ENCODE measurements around the gene FSTL3.
"Not testable (repeated sequence)": the region's sequence is repeated elsewhere in the genome, so short reads cannot be mapped to it uniquely, and the experiment has no call there.

The FSTL3 gene

DNA sequence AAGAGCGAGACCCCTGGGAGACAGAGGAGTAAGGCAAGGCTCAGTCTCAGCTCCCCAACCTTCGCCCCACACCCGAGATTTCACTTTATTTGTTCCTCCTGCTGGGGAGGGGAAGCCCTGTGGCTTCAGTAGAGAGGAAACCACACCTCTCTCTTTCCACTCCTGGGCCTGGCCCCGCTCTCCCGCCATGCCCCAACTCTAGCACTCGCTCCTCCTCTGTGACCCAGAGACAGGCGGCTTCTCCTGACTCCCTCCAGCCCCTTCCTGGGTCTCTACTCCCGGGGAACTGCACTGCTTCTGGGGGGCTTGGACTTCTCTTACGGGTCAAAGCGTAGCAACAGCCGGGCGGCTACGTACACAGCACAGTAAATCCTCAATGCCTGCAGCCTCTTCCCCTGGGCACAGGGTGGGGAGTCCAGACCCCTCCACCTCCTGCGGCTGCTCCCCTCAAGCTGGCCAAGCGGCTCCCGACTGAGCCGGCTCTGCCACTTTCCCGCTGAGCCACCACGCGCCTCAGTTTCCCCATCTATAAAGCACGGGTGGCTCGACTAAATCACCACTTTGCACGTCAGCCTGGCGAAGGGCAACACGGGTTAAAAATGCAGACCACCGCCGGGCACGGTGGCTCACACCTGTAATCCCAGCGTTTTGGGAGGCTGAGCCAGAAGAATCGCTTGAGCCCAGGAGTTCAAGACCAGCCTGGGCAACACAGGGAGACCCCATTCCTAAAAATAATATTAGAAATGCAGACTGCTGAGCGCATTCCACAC, 14.6 kb upstream of the FSTL3 start:
- DNase-seq = peak; percentile 40

DNA sequence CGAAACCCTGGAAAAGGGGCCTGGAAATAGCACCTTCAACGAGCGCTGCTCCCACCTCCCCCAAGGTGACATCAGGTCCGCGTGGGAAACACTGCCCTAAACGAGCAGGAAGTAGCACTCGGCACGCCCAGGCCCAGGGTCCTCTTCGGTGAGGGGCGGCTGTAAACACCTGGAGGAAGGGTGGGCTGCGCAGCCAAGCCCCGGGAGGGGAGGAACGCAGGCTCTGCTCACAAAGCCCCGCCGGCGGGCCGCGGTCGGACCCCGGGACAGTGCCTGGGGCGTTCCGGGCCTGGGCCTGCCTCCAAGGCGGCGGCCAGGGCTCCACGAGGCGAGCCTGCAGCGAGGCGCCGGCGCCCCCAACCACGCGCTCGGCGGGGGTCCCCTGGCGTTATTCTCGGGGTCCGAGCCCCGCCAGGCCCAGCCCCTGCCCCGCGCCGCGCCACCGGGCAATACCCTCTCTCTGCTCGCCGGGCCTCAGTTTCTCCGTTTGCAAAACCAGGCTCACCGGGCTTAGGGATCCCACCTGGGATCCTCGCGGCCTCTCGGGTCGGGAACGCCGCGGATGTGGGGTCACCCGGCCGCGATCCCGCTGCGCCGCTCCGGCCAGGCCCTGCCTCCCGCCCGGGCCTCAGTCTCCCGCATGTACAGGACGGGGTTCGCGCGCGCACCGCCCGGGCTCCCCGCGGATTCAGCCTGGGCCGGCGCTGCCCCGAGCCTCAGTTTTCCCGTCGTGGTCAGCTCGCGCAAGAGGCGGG, 13.8 kb upstream of the FSTL3 start:
- DNase-seq = no peak

DNA sequence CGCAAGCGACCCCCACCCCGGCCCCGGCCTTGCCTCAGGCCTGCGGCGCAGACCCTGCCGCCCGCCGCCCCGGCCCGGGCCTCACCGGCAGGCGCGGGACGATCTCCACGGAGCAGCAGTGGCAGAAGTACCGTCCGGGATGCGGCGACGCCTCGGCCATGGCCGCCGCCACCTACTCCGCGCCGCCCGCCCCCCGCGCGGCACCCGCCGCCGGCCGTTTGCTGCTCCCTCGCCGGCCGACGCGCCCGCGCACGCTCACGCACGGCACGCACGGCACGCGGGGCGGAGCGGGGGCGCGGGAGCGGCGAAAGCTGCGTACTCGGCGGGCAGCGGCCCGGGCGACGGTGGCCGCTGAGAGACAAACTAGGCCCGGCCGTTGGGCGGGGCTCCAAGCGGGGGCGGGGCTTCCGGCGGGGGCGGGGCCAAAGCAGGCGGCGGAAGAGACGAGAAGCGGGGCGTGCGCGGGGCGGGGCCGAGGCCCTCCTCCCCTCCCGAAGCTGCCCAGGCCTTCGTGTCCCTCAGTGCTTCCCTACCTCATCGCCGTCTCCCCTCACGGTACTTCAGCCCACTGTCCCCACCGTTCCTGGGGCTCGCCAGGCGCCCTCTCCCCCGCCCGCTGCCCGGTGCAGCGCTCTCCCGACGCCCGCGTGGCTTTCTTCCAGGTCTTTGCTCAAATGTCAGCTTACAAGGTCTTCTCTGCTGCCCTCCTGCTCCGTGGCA, 13.1 kb upstream of the FSTL3 start, which contains the start of gene RNF126:
RNF126 (minus strand) TSS at position 253 of the 720 bp plus-strand sequence; CDS start at position 160, 93 bp downstream.
- peak; percentile 84 for DNase-seq

DNA sequence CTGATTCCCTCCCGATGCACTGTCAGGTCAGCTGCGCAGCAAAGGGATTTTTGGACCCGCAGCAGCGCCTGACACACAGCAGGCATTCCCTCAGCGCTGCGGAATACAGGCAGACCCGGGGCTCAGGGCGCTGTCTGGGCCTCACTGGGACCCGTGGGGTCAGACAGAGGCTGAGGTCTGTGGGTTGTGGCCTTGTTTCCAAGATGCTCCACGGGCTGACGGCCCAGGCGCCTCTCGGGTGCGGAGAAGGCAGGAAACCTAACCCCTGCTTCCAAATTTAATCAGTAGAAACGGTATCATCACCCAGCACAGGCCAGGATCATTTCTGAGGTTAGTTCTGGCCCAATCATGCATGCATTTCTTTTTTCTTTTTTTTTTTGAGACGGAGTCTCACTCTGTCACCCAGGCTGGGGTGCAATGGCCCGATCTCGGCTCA, 12.5 kb upstream of the FSTL3 start:
- peak; percentile 46 for DNase-seq

DNA sequence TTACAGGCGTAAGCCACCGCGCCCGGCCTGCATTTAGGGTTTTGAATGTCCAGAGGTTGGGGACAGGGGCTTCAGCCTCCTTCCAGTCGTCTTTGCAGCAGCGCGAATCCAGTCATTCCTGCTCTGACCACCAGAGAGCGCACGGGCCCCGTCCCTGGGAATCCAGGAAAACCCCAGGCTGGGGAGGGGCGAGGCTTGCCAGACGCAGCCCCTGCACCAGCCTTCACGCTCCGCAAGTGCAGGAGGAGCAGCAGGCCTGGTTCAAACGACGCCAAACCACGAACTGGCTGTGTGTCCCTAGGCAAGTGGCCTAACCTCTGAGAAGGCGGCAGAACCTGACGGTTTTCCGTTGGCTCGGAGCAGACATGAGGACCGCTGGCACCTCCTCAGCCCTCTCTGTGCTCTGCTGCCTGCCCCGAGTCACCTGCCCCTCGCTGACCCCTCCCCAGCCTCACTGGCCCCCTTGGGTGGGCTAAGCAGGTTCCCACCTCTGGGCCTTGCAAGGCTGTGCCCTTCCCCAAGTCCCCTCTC, 11.2 kb upstream of the FSTL3 start:
- DNase-seq = peak; percentile 49

DNA sequence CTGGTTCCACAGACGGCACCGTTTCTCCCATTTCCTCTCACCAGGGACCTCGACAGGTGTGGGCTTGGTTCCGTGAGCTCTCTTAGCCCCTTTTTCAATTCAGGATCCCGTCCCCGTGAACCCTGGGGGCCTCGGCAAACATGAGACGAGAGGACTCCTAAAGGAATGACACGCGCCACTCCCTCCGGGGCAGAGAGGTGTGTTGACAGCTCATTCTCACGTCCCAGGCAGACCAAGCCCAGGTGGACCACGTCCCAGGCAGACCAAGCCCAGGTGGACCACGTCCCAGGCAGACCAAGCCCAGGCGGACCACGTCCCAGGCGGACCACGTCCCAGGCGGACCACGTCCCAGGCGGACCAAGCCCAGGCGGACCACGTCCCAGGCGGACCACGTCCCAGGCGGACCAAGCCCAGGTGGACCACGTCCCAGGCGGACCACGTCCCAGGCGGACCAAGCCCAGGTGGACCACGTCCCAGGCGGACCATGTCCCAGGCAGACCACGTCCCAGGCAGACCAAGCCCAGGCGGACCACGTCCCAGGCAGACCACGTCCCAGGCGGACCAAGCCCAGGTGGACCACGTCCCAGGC, 9.1 kb upstream of the FSTL3 start:
- not testable (repeated sequence) for DNase-seq

DNA sequence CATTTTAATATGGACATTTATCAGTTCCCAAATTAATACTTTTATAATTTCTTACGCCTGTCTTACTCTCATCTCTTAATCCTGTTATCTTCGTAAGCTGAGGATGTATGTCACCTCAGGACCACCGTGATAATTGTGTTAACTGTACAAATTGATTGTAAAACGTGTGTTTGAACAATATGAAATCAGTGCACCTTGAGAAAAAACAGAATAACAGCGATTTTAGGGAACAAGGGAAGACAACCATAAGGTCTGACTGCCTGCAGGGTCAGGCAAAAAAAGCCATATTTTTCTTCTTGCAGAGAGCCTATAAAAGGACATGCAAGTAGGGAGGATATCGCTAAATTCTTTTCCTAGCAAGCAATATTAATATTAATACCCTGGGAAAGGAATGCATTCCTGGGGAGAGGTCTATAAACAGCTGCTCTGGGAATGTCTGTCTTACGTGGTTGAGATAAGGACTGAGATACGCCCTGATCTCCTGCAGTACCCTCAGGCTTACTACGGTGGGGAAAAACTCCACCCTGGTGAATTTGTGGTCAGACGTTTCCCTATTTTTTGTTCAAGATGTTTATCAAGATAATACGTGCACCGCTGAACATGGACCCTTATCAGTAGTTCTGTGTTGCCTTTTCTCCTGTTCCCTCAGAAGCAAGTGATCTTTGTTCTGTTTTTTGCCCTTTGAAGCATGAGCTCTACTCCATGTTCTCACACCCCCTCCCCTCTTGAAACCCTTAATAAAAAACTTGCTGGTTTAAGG, 7.3 kb upstream of the FSTL3 start:
- peak; percentile 91 for DNase-seq

DNA sequence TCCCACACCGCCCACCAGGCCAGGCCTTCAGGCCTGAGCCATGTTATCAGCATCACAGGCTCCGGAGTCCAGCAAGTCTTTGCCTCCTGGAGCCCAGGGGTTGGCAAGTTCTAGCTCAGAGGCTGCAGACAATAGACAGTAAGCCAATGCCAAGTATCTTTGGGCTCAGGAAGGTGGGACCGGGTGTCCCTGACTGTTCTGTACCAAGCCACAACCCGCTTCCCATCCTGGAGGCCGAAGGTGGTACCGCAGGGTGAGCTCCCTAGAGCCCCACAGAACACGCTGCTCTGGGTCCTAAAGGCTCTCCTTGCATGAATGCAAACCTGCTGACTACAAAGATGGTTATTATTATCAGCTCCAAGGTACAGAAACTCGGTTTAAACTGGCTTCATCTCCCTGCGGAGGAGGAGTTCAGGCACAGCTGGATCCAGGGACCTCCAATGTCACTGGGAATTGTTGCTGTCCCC, 5.5 kb upstream of the FSTL3 start:
- DNase-seq = no peak

DNA sequence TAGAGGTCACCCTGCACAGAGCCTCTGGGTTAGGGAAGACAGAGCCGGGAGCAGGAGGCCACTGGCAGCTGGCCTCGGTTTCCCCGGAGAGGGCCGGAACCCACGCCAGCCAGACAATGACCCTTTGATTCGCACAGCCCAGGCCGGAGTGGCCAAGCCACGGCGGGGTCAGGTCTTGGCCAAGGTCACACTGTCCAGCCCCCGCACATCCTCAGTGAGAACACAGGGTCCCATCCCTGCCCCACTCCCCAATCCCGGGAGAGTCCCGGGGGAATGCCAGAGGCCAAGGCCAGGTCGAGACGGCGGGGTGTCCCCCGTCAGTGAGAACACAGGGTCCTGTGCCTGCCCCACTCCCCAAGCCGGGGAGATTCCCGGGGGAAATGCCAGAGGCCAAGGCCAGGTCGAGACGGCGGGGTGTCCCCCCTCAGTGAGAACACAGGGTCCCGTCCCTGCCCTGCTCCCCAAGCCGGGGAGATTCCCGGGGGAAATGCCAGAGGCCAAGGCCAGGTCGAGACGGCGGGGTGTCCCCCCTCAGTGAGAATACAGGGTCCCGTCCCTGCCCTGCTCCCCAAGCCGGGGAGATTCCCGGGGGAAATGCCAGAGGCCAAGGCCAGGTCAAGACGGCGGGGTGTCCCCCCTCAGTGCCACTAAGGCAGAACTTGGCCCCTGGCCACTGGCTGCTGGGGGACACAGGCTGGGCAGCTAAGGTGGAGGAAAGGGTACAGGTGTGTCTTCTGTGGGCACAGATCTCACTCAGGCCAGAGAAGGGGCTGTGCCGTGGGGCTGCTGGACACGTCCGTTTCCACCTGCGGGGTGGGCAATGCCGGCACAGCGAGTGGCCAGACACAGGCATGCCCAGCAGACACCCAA, 1.7 kb upstream of the FSTL3 start:
- DNase-seq = no peak

DNA sequence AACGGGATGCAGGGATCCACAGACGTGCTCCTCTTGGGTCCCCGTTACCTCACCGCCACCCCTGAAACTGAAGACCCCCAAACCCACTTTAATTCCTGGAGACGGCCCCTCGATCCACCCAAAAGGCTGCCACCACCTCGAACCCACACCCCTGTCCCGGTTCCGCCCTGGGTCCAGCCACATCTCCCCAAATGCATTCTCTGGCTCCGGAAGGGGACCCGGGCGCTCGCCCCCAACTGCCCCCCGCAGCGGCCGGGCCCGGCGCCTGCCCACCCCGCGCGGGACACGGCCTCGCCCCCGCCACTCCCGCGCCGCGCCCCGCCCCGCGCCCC, 219 bp upstream of the FSTL3 start:
- no peak for DNase-seq

DNA sequence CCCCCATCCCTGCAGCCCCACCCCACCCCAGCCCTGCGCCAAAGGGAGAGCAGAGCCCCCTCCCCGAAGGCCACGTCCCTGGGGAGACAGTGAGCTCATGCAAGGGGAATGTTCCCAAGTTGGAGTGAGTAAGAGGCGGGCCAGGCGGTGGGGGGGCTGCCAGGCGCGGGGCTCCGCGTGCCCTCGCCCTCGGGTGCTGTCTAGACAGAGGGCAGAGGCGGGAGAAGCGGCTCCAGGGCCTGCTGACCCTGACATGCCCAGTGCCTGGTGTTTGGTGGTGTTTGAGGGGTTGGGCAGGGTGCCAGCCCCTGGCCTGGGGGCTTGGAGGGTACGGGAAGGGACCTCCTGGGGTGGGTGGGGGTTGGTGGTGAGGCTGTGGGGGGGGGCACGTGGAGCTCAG, 1.0 kb downstream of the FSTL3 start:
- DNase-seq = no peak

DNA sequence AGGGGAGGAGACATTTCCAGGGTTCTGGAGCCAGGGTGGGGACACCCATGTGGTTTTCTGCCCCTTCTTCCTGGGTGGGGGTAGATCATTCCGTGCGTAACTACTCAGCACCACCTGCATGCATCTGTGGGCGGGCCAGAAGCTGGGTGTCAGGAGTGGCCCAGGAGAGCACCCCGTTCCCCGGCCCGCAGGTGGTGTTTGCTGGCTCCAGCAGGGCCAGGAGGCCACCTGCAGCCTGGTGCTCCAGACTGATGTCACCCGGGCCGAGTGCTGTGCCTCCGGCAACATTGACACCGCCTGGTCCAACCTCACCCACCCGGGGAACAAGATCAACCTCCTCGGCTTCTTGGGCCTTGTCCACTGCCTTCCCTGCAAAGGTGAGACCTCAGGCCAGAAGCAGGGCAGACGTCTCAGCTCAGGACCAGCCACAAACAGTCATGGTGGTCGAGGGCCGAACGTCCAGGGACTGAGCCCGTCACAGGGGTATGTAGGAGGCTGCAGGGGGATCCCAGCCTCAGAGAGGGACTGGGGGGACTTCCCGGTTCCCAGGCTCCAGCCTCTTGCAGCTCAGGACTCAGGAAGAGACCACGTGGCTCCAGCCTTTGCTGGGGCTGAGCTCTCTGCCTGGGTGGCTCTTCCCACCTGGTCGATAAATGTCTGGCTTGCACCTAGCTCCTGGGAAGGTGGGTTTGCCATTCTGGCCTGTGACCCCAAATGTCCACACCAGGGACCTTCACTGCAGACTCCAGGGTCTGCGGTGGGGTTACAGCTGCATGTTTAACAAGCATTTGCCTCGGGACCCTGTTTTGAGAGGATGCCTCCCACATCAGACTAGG, 1.6 kb downstream of the FSTL3 start:
- DNase-seq = no peak

DNA sequence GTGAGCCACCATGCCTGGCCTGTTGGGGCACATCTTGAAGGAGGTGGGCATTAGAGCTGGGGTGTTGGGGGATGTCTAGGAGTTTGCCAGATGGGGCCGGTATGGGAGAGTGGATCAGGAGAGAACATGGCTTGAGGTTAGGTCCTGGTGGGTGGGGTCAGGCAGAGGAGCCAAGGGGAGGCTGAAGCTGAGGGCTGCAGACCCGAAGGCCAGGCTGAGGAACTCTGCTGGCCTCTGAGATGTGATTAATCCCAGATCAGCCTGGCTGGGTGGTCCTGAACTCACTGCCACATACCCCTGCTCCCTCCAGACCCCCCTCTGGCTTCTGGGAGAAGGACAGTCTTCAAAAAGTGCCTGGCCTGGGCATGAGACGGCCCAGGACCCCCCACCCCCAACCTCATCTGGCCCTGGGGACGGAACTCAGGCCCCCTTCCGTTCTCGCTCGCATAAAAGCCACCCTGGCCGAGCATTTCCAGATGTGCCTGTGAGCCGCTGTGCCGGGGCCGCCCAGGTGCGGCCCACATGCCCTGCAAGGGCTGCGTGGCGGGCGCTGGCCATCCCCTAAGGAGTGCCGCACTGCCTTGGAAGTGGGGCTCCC, 2.7 kb downstream of the FSTL3 start:
- no peak for DNase-seq

DNA sequence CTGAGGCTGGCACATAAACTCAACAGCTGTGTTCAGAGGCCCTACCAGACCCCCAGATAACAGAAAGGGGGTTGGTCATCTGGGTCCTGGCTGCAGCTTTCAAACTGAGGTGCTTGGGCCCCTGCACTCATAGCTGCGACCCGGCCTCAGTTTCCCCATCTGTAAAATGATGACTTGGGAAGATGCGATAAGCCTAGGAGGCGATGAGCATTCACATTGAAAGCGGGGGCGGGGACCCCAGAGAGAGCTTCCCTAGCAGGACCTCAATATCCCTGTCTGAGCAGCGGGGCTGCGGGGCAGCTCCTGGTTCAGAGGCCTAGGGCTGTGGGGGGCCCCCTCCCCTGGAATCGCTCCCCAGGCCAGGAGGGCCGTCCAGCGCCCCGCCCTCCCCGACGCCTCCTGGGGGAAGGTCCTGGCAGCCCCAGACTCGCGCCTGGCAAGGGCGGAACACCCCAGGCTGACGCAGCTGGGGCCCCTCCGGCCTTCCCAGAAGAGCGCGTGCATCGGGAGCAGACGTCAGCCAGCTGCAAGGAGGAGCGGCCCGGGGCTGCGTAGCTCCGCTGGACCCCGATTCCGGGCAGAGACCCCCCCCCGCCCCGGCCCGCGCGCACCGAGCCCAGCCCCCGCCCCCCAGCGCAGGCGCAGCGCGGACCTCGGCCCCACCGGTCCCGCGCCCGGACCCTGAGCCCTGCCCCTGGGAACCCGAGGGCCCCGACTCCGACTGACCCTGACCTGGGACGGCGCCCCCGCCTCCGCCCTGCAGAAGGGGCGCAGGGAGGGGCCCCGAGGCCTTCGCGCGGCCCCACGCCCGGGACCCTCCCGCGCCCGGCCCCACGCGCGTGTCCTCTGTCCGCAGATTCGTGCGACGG, 3.5 kb downstream of the FSTL3 start:
- DNase-seq = peak; percentile 19

DNA sequence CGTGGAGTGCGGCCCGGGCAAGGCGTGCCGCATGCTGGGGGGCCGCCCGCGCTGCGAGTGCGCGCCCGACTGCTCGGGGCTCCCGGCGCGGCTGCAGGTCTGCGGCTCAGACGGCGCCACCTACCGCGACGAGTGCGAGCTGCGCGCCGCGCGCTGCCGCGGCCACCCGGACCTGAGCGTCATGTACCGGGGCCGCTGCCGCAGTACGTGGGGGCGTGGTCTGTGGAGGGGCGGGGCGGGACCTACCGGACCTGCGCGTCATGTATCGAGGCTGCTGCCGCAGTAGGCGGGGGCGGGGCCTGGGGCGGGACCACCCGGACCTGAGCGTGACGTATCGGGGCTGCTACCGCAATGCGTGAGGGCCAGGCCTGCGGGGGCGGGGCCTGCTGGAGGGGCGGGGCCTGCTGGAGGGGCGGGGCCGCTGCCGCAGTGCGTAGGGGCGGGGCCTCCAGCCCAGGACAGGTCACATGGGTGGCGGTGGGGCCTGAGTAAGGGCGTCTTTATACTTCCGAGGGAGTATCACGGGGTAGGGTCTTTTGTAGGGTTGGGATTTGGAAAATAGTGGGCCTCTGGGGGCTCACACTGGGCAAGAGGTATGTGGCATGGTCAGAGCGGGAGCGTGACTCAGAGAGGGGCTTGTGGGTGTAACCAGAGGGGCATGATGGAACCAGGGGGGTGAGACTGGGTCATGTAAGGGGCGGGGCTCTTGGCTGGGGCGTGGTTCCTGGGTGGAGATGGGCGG, 4.3 kb downstream of the FSTL3 start:
- DNase-seq = peak; percentile 89

DNA sequence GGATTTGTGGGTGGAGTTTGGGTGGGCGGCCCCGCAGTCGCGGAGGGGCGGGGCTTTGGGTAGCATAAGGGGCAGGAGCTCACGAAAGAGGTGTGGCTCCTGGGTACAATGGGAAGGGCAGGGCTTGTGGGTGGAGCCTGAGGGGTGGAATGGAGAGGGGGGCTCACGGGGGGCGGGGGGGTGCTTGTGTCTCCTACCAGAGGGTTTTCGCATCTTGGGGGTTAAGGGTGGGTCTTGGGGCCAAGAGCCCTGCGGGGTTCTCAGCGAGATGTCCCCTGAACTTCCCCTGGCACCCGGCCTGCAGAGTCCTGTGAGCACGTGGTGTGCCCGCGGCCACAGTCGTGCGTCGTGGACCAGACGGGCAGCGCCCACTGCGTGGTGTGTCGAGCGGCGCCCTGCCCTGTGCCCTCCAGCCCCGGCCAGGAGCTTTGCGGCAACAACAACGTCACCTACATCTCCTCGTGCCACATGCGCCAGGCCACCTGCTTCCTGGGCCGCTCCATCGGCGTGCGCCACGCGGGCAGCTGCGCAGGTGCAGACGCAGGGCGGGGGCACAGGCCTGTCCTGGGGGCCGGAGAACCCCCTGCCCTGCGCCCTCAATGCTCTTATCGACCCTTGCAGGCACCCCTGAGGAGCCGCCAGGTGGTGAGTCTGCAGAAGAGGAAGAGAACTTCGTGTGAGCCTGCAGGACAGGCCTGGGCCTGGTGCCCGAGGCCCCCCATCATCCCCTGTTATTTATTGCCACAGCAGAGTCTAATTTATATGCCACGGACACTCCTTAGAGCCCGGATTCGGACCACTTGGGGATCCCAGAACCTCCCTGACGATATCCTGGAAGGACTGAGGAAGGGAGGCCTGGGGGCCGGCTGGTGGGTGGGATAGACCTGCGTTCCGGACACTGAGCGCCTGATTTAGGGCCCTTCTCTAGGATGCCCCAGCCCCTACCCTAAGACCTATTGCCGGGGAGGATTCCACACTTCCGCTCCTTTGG, 5.1 kb downstream of the FSTL3 start:
- peak; percentile 63 for DNase-seq
